ENCODE results near the gene PPP4R4.
"Not testable (repeated sequence)": the region's sequence is repeated elsewhere in the genome, so short reads cannot be mapped to it uniquely, and the experiment has no call there.

PPP4R4 gene

DNA sequence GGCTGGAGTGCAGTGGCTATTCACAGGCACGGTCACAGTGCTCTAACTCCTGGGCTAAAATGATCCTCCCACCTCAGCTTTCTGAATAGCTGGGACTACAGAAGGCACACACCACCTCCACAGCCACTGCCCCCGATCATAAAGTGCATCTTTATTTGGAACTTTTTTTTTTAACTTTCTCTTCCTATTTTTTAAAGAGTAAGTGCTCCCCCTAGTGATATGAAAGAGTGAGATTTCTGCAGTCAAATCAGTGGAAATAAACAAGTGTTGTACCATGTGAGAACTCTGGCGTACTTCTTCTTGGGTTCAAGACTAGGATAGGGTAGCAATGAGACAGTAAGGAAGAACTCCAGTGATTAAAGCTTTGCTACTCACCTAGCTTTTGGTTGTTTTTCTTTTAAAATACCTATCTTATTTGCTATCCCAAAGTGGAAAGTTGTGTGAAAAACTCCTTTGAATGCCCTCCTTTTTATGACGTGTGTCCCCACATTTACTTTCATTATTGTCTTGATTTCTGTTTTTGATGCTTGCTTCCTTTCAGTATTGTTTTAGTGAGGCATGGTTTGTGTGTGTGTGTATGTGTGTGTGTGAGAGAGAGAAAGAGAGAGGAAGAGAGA is 6.6 kb downstream of the PPP4R4 start:
- no peak for DNase-seq (ENCODE audit: low read depth in 2 of 2)

DNA sequence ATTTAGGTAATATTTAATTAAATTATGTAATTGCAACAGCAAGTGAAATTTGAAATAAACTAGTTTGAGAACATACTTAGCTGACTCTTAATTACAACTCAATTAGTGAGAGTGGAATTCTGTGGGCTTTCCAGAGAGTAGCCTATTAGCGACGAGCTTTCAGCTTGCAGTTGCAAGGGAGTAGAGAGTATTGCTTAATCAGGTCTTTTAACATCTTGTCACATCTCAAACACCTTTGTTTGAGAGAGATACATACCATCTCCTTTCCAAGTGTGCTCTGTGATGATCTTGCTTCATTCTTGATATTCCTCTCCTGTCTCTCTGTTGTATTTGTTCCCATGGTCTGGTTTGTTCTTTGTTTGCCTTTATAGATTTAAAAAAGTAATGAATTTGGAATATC is 7.7 kb downstream of the PPP4R4 start:
- no peak for DNase-seq (ENCODE audit: low read depth in 2 of 2)

DNA sequence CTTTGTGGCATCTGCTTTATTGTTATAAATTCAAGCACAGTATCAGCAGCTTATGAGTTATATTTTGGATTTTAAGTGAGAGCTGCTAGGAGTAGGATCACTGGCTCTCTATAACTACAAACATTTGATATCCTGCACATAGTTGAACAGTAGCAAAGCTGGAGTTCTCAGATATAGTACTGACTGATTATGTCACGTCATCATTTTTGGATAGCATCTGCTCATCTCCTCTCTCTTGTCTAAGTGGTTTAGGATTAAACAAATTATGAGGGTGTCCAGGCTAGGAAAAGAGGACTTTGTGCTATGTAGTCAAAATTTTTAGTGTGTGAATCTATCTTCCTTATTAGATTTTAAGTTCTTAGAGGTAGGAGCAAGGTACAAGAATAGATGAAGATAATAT is 18.4 kb downstream of the PPP4R4 start:
- DNase-seq (ENCODE audit: low read depth in 2 of 2) = no peak

DNA sequence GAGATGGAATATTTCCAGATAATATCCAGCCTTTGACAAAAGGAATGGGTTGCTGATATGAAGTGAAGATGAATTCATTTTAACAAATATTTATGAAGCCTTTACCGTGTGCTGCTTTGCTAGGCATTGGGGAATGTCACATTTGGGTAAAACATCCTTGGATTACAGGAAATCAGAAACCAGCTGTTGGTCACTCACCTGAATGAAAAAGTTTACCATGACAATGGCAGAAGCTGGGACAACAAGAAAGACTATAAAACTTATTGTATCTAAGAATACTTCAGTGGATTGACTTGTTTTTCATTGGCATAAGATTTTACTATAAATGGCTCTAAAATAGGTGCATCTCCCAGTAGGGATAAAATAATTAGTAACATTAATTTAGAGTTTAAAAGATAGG is 19.7 kb downstream of the PPP4R4 start:
- DNase-seq (ENCODE audit: low read depth in 2 of 2) = no peak

DNA sequence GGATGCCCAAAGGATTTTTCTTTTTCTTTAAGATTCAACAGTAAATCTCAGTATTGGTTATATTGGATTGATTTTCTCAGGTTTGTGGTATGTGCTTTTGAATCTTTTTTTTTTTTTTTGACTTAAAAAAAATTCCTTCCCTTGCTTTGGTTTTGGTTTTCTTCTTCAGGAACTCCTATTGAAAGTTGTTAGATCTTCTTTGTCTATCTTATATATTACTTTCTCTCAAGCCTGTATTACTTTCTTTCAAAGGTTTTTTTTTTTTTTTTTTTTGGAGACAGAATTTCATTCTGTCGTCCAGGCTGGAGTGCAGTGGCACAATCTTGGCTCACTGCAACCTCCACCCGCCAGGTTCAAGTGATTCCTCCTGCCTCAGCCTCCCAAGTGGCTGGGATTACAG is 21.9 kb downstream of the PPP4R4 start:
- no peak for DNase-seq (ENCODE audit: low read depth in 2 of 2)

DNA sequence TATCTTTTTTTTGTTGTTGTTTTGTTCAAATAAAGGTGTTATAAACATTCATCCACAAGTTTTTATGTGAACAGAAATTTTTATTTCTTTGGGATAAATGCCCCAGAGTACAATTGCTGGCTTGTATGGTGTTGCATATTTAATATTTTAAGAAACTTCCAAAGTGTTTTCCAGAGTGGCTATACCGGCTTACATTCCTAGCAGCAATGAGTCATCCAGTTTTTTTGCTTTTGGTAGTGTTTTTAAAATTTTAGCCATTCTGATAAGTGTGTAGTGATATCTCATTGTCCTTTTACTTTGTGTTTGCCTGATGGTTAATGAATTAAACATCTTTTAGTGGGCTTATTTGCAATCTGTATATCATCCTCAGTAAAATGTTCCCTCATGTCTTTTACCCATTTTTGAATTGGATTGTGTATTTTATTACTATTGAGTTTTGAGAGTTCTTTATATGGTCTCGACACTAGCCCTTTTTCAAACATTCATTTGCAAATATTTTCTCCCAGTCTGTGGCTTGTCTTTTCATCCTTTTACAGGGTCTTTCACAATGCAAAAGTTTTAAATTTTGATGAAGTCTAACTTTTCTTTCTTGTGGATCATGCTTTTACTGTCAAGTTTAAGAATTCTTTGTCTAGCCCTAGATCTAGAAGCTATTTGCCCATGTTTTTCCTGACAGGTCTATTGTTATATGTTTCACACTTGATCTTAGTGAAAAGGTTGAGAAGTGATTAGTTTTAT is 29.5 kb downstream of the PPP4R4 start:
- DNase-seq (ENCODE audit: low read depth in 2 of 2) = no peak

DNA sequence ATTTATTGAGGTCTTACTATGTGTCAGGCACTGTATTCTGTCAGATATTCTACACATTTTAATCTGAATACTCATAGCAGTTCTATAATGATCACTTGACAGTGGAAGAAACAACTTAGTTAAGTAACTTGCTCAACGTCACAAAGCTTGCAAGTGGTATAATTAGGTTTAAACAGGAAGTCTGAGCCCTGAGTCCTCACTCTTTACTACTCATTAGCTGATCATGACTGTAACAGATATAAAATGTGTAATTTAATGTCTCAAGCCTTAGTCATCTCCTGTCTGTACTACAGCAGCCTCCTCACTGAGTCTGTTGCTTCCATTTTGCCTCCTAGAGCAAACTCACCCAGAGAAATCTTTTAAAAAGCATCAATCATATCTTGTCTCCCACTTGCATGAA is 38.9 kb downstream of the PPP4R4 start:
- no peak for DNase-seq (ENCODE audit: low read depth in 2 of 2)

DNA sequence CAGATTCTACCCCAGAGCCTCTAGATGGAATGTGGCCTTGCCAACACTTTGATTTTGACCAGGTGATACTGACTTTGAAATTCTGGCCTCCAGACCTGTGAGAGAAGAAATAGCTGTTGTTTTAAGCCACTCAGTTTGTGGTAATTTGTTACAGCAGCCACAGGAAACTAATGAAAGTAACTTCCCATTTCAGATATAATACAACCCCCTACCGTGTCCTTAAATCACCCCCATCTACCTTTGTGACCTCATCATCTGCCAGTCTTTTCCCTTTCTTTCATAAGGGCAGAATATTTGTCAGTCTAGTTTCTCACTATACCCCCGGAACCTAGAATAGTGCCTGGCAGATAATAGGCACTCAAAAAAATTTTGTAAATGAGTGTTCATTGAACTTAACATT is 39.6 kb downstream of the PPP4R4 start:
- DNase-seq (ENCODE audit: low read depth in 2 of 2) = no peak

DNA sequence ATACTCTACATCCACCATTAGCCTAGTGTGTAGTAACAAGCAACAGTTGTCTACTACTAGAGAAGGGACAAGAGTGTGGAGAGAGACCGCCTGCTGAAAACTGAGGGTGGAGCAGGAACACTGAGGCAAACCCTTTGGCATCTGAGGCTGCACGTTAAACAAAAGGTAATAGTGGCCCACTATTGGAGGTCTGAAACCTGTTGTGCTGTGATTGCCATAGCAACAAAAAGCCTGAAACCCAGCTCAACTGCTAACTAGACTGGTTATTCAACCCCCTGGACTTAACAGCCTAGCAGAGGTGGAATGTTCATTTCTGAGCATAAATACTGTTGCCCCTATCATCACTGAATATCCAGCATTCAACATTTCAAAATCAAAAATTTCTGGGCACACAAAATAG is 43.0 kb downstream of the PPP4R4 start:
- DNase-seq (ENCODE audit: low read depth in 2 of 2) = no peak

DNA sequence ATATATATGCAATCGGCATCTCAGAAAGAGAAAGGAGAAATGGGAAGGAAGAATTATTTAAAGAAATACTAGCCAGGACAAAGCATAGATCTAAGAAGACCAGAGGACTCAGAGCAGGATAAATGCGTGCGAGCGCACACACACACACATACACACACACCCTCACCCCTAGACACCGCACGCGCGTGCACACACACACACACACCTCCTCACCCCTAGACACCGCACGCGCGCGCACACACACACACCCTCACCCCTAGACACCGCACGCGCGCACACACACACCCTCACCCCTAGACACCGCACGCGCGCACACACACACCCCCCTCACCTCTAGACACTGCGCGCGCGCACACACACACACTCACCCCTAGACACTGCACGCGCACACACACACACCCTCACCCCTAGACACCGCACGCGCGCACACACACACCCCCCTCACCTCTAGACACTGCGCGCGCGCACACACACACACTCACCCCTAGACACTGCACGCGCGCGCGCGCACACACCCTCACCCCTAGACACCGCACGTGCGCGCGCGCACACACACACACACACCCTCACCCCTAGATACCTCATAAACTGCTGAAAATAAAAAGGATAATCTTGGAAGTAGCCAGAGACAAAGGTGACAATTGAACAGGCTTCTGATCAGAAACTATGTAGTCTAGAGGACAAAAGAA is 44.2 kb downstream of the PPP4R4 start:
- DNase-seq (ENCODE audit: low read depth in 2 of 2) = not testable (repeated sequence)

DNA sequence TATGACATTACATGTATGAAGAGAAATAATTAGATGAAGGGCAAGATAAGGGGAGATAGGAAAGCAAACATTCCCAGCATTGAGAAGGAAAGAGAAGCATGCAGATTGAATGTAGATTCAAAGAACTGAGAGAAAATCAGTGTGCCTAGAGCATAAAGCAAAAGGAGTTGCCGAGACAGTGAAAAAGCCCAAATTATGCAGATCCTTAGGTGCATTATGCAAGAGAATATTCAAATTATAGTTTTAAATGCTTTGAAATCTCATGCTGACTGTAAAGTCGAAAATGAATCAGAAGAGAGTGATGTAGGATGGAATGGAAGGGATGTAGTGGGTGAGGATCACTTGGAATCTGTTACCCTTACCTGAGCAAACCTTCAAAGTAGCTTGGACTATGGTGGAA is 49.9 kb downstream of the PPP4R4 start:
- no peak for DNase-seq (ENCODE audit: low read depth in 2 of 2)

DNA sequence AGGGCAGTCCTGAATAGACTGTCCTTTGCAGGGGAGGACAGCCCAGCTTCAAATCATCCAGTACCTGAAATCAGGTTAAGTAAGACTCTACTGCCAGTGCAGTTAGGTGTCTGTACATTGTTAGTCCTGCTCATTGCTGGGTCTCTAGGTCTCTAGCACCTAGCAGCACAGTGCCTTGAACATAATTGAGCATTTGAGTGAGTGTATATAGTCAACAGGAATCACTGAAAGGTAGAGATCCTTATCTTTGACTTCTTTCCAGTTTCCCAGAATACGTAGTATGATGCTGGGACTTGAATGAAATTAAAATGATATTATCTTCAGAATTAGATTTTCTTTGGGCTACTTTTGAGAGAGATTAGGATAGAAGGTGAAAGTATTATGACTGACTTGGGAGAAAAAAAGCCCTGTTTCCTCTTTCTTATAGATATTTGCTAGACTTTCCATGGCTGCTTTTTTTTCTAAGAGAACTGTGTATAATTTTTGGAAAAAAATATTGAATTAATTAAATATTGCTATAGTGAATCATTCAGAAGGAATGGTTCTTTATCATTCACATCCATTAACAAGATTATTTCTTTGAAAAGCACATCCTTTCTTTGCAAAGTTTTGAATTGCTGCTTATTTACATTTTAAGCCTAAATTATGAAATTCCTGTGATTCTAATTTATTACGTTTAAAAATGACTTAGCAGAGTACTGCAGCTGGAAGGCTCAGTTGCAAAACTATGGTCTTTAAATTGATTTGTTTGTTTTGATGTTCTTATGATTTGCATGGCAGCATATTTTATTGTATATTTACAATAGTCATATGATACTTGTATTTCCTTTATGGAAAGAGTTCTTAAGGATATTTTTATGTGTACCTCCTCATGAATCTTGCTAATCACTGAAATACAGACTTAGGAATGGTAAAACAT is 51.6 kb downstream of the PPP4R4 start:
- no peak for DNase-seq (ENCODE audit: low read depth in 2 of 2)

DNA sequence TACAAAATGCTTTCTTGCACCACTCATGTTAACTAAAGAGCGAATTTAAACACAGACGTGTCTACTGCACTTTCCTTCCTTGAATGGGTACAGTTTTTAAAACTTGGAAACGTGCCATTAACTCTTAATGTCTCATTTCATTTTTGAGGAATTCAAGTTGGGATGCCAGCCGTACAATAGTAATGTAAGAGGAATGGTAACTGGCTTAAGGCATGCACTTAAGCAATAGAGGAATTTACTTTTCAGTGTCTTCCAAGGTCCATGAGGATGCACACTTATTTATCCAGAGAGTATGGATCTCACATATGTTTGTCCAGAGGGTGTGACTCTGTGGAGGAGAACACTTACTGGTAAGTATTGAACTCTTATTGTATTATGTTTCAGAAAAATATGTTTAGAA is 52.9 kb downstream of the PPP4R4 start:
- no peak for DNase-seq (ENCODE audit: low read depth in 2 of 2)

DNA sequence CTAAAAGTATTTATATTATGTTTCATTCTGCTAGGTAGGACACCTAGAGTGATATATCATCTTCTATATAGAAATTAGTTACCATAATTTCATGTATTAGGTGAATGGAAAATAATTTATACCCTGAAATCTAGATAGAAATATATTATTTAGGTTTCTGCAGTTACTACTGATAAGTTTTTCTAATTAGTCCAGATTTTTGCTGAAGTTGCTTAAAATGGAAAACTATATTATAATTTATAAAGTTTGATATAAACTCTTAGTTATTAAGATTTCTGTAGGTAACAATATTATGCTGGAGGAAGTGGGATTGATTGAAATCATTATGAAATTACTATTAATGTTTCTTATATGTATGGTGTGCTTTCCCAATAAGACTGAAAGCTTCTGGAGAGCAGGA is 62.9 kb downstream of the PPP4R4 start:
- no peak for DNase-seq (ENCODE audit: low read depth in 2 of 2)

DNA sequence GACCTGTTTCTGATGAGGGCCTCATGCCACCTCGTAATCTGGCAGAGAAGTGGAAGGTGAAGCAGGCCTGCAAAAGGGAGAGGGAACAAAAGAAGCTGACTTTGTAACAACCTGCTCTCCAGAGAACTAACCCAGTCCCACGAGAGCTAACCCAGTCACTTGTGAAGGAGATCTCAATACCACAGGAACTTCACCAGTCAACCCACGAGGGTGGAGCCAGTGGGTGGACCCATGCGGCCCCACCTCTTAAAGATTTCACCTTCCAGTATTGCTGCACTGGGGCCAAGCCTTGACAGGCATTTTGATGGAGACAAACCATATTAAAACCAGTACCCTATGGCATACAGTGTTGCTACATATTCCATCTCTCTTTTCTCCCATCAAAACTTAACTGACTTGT is 63.9 kb downstream of the PPP4R4 start:
- no peak for DNase-seq (ENCODE audit: low read depth in 2 of 2)

DNA sequence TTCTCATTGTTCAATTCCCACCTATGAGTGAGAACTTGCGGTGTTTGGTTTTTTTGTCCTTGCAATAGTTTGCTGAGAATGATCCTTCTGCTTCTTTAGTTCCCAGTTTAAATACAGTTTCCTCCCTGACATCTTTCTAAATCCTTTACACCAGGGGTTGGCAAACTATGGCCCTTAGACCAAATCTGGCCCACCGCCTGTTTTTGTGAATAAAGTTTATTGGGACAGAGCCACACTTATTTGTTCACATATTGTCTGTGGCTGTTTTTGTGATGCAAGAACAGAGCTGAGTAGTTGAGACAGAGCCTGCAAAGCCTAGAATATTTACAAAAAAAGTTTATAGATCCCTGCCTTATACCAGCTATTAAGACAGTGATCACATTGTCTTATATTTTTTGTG is 65.3 kb downstream of the PPP4R4 start:
- no peak for DNase-seq (ENCODE audit: low read depth in 2 of 2)

DNA sequence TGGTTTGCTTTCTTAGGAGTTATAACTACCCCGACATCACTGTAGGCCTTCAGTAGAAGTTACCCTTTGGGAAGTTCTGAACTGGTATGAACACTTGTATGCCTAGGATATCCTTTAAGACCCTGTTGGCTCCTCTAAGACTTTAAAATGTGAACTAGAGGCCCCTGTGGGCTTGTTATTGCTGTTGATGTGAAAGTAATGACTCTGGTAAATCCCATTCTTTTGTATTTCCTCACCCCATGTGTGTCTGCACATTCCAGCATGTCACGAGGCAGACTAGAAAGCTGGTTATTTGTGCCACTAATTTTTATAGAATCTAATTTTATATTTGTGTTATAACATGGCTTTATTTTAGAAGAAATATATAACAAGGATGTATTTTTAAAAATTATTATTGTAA is 70.1 kb downstream of the PPP4R4 start:
- no peak for DNase-seq (ENCODE audit: low read depth in 2 of 2)

DNA sequence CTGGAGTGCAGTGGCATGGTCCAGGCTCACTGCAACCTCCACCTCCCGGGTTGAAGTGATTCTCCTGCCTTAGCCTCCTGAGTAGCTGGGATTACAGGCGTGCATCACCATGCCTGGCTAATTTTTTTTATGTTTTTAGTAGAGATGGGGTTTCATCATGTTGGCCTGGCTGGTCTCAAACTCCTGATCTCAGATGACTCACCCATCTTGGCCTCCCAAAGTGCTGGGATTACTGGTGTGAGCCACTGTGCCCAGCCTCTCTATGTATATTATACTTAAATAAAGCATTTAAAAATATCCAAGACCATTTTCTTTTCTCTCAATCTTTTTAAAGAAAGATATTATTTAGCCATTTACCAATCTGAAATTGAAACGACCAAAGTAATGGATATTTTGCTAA is 90.1 kb downstream of the PPP4R4 start:
- not testable (repeated sequence) for DNase-seq (ENCODE audit: low read depth in 2 of 2)

DNA sequence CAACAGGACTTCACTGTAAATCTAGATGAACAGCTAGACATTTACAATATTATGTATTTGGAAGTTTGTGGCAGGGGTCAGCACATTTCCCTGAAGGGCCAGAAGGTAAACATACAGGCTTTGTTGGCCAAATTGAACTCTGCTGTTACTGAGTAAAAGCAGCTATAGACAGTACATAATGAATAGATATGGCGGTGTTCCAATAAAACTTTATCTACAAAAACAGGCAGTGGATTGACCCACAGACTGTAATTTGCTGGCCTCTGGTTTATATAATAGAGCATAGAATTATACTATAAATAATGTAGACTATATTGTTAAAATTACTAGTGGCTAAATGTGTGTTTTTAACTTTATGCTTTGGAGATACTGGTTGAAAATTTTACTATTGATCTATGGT is 93.2 kb downstream of the PPP4R4 start:
- no peak for DNase-seq (ENCODE audit: low read depth in 2 of 2)

DNA sequence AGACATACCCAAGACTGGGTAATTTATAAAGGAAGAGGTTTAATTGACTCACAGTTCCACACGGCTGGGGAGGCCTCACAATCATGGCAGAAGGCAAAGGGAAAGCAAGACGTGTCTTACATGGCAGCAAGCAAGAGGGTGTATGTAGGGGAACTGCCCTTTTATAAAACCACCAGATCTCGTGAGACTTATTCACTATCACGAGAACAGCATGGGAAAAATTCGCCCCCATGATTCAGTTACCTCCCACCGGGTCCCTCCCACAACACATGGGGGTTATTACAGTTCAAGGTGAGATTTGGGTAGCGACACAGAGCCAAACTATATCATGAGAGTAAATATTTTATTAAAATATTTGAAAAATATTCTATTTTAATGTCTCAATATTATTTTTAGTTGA is 94.5 kb downstream of the PPP4R4 start:
- not testable (repeated sequence) for DNase-seq (ENCODE audit: low read depth in 2 of 2)

DNA sequence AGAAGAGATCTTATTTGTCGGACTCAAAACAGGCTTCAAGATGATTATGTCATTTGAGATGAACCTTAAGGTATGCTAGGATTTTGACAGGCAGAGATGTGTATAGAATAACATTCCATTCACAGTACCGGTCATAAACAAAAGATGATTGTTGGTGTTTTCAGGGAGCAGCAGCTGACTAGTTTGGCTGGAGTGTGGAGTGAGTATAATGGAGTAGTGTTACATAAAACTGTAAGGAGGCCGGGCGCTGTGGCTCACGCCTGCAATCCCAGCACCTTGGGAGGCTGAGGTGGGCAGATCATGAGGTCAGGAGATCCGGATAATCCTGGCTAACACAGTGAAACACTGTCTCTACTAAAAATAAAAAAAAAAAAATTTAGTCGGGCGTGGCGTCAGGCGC is 95.0 kb downstream of the PPP4R4 start:
- DNase-seq (ENCODE audit: low read depth in 2 of 2) = no peak

DNA sequence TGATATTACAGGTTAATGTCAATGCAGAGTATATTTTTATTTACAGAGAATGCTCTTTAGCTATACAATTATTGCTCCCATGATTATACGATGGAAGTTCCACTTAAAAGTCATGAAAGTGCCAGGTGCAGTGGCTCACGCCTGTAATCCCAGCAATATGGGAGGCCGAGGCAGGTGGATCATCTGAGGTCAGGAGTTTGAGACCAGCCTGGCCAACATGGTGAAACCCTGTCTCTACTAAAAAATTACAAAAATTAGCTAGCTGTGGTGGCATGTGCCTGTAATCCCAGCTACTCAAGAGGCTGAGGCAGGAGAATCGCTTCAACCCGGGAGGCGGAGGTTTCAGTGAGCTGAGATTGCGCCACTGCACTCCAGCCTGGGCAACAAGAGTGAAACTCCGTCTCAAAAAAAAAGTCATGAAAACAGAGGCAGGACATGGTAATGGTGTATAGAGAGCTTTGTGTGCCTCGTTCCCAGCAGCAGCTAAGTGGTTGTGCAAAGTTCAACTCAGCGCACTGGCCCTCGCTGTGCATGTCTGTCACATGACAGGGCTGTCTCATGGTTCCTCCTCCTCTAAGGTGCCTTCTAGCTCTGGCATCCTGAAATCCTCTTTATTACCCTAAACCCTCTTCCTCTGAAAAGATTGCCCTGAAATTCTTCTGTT is 102.9 kb downstream of the PPP4R4 start:
- DNase-seq (ENCODE audit: low read depth in 2 of 2) = not testable (repeated sequence)
